ENCODE measurements around the gene CORO6. TPM values are rescaled to one million over a fixed set of nuclear protein-coding genes. Genes with fewer than 3 reads are reported as not detected.

The CORO6 gene
- total and polyA plus RNA-seq, 3 donors from 2014 or later = 6.3 to 15.5 (median 11.7) TPM

- H3K4me1 ChIP-seq = peaks cover 38% of the 10 kb centered on the region
- no peaks in the 10 kb centered on the region for H3K36me3 ChIP-seq (ENCODE audit: low read depth, missing control alignments)
- WGBS, 2 donors = 43 to 54% methylated on average over 13 to 22 of the region's 22 CpGs
- intact Hi-C loops (cut with DNase I; ENCODE audit: low total_unique reads) = no loop called here
- peak overlapping the region in 1 of 2 donors; percentile 31 for H3K4me3 ChIP-seq
- no peak for DNase-seq
- H3K27ac ChIP-seq = no peak overlapping the region
- H3K27me3 ChIP-seq = no peaks in the 10 kb centered on the region
- TF ChIP-seq CTCF (IDR thresholded peaks at IDR 0.05) = no peak
- no peak for TF ChIP-seq POLR2A (IDR thresholded peaks at IDR 0.05)
- H3K9me3 ChIP-seq = no peaks in the 10 kb centered on the region
These were observed 4.2 kb downstream of the CORO6 start for GRCh38 chr17:29618272-29619065.

GRCh38 chr17:29617481-29618271, 5.0 kb downstream of the CORO6 start:
- Histone ChIP-seq H3K4me3 (peak overlapping the region in 1 of 2 donors; percentile 31), H3K27me3 (no peaks in the 10 kb centered on the region), H3K27ac (no peak overlapping the region), H3K4me1 (peaks cover 39% of the 10 kb centered on the region), H3K36me3 (ENCODE audit: low read depth, missing control alignments) (no peaks in the 10 kb centered on the region), H3K9me3 (no peaks in the 10 kb centered on the region)
- TF ChIP-seq POLR2A (IDR thresholded peaks at IDR 0.05) (no peak), CTCF (IDR thresholded peaks at IDR 0.05) (peak in 2 of 3 experiments; percentile 37 to 39)
- WGBS, 2 donors = 37% methylated on average over 38 of the region's 68 CpGs; no CpG with 5 or more reads in 1 of the 2 donors
- DNase-seq = peak; percentile 75
- intact Hi-C loops (cut with DNase I; ENCODE audit: low total_unique reads) = no loop called here

- Histone ChIP-seq H3K4me1 (peaks cover 39% of the 10 kb centered on the region), H3K9me3 (no peaks in the 10 kb centered on the region), H3K4me3 (peak overlapping the region in 1 of 2 donors; percentile 31), H3K36me3 (ENCODE audit: low read depth, missing control alignments) (no peaks in the 10 kb centered on the region), H3K27ac (no peak overlapping the region), H3K27me3 (no peaks in the 10 kb centered on the region)
- no peak for TF ChIP-seq POLR2A (IDR thresholded peaks at IDR 0.05)
- TF ChIP-seq CTCF (IDR thresholded peaks at IDR 0.05) = peak; percentile 27 to 54 (median 28)
- intact Hi-C loops (cut with DNase I; ENCODE audit: low total_unique reads) = no loop called here
- DNase-seq = peak; percentile 81
- WGBS, 2 donors = 15 to 20% methylated on average over 11 to 16 of the region's 16 CpGs
These were observed 5.6 kb downstream of the CORO6 start for GRCh38 chr17:29617125-29617480.

GRCh38 chr17:29616300-29617048, 6.2 kb downstream of the CORO6 start:
- WGBS, 2 donors = 42 to 43% methylated on average over 29 to 32 of the region's 32 CpGs
- TF ChIP-seq POLR2A (IDR thresholded peaks at IDR 0.05) (no peak), CTCF (IDR thresholded peaks at IDR 0.05) (no peak)
- H3K36me3 ChIP-seq (ENCODE audit: low read depth, missing control alignments) = no peaks in the 10 kb centered on the region
- no peak for DNase-seq
- H3K4me3 ChIP-seq = peak overlapping the region in 1 of 2 donors; percentile 51
- H3K9me3 ChIP-seq = no peaks in the 10 kb centered on the region
- intact Hi-C loops (cut with DNase I; ENCODE audit: low total_unique reads) = no loop called here
- no peaks in the 10 kb centered on the region for H3K27me3 ChIP-seq
- peak overlapping the region; percentile 61 to 70 for H3K27ac ChIP-seq
- peaks cover 39% of the 10 kb centered on the region for H3K4me1 ChIP-seq
